ENCODE results near the gene NPSR1.
"Not testable (repeated sequence)": the region's sequence is repeated elsewhere in the genome, so short reads cannot be mapped to it uniquely, and the experiment has no call there.

Gene NPSR1

DNA sequence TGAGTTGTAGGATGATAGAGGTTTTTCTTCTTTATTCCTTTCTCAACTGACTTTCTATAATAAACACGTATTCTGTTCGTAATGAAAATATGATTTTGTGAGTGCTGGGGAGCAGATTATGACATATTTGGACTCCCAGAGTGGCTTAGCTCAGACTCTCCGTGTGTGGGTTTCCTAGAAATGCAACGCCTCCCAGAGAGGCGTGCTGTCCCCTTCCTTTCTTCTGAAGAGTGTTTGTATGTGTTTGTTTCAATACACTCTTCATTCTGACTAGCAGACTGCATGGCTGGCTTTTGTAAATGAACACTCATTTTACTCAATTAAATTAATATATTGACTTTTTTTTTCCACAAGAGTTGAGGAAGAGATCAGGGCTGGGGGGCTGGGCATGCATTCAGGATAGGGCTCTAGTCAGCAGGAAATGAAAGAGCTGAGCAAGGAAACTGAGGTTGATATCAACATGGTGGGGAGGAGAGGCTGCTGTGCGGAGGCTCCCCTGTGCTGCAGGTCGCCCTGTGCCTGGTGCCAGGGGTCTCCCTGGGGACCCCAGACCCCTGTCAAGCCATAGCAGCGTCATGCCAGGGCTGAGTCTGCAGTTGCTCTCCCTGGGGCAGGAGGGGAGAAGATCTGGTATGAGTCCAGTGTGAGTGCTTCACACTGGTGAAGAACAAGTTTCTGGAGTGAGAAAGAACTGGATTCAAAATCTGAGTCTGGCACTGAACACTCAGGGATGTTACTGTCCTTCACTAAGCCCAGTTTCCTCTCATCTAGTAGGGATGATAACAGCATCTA lies 221.1 kb downstream of the NPSR1 start:
- not testable (repeated sequence) for FAIRE-seq

DNA sequence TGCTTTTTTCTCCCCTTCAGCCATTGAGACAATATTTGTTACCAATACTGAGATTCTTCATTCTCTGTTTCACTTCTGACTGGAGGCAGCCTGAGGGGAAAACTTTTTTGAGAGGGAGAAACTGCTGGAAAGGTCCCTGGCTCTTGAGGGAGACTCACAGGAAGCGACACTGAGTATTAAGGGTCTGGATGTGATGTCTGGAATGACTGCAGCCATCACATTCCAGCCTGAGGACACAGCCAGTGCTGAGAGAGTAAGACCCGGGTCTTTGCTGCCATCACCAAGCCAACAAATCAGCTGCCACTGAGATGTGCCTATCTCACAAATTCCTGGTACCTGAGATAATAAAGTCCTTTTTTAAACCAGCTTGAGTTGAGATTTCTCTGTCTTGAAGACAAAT lies 221.9 kb downstream of the NPSR1 start:
- FAIRE-seq, result no peak

DNA sequence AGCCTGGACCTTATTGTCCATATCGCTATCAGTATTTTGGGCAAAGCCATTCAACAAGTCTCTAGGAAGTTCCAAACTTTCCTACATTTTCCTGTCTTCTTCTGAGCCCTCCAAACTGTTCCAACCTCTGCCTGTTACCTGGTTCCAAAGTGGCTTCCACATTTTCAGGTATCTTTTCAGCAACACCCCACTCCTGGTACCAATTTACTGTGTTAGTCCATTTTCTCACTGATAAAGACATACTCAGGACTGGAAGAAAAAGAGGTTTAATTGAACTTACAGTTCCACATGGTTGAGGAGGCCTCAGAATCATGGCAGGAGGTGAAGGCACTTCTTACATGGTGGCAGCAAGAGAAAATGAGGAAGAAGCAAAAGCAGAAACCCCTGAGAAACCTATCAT lies 225.8 kb downstream of the NPSR1 start:
- FAIRE-seq, result not testable (repeated sequence)

DNA sequence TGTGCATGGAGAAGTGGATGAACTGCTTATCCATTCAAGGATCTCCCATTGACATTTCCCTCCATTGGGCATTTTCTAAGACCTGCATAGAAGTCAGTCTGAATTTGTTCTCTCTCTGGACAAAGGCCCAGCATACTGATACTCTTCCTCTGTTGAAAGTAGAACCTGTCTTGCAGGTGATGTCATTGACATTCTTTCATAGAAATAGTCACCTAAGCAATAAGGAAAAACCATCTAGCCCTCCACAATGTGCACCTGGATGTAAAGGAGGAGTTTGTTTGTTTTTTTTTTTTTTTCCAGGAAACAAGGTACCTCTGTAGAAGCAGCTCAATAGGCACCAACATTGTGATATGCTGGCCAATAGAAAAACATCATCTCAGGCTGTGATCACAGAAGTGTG lies 228.8 kb downstream of the NPSR1 start:
- FAIRE-seq, result no peak

DNA sequence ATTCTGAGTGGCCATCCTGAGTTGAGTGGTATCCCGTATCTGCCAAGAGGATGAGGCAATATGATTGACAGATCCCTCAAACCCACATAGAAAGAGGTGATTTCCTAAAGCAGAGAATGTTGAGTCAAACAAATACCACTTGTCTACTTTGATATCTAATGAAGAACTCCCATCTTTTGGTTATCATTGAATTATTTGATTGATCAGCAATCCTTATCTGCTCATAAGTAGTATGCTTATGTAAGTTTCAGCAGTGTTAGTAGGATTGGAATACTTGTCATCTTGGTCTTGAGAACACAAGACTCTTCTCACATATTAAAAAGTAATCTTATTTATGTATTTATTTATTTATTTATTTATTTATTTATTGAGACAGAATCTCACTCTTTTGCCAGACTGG lies 231.9 kb downstream of the NPSR1 start:
- no peak for FAIRE-seq

DNA sequence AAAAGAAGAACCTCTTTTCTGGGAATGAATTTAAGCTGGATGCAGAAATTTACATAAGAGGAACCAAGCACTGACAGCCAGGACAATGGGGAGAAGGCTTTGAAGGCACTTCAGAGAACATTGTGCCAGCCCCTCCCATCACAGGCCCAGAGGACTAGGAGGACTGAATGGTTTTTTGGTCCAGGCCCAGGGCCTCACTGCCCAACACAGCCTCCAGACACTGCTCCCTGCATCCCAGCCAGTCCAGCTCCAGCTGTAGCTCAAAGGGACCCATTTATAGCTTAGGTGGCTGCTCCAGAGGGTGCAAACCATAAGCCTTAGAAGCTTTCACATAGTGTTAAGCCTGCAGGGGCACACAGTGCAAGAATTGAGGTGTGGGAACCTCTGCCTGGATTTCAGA lies 237.2 kb downstream of the NPSR1 start:
- FAIRE-seq, result no peak
